ENCODE results near the gene WASF2.

DNA sequence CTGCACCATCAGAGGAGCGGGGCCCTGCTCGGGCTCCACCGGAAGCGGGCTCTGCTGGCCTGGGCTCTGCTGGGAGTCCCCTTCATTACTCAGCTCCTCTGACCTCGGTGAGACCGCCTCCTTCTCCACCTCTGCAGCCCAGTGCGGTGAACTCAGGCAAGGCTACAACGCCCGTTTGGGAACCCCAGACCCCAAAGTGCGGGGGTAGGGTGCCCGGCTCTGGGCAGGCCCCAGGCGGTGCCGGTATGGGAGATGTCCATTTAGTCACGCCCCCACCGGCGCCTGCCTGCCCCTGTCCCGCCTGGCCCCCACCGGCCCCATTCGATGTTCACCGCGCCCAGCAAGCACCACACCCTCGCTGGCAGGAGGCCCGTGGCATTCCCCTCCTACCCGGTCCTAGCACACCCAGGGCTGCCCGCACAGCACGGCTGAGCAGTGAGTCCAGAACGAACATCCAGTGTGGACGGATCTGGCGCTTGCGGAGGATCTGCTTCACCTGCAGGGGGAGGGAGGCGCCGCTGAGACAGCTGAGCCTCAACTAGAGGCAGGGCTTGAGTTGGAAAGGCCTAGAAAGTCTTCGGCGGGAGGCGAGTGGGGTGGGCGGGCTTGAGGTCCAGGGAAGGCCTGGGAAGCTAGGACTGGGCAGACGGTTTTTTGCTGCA is 133.2 kb downstream of the WASF2 start:
- TF ChIP-seq, protein P1, sequence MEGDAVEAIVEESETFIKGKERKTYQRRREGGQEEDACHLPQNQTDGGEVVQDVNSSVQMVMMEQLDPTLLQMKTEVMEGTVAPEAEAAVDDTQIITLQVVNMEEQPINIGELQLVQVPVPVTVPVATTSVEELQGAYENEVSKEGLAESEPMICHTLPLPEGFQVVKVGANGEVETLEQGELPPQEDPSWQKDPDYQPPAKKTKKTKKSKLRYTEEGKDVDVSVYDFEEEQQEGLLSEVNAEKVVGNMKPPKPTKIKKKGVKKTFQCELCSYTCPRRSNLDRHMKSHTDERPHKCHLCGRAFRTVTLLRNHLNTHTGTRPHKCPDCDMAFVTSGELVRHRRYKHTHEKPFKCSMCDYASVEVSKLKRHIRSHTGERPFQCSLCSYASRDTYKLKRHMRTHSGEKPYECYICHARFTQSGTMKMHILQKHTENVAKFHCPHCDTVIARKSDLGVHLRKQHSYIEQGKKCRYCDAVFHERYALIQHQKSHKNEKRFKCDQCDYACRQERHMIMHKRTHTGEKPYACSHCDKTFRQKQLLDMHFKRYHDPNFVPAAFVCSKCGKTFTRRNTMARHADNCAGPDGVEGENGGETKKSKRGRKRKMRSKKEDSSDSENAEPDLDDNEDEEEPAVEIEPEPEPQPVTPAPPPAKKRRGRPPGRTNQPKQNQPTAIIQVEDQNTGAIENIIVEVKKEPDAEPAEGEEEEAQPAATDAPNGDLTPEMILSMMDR (IDR thresholded peaks at IDR 0.05), result no peak
- no peak for TF ChIP-seq POLR2A (IDR thresholded peaks at IDR 0.05)
- TF ChIP-seq POLR2AphosphoS5 (IDR thresholded peaks at IDR 0.05), result no peak
- TF ChIP-seq EP300 (IDR thresholded peaks at IDR 0.05), result no peak
